Measurements from ENCODE around the gene CDYL.

CDYL gene

GRCh38 chr6:4940416-4940815 is 164.2 kb downstream of the CDYL start:
- DNase-seq, result no peak

- no peak for DNase-seq
Measured at GRCh38 chr6:4941782-4942672, 165.8 kb downstream of the CDYL start.

DNA sequence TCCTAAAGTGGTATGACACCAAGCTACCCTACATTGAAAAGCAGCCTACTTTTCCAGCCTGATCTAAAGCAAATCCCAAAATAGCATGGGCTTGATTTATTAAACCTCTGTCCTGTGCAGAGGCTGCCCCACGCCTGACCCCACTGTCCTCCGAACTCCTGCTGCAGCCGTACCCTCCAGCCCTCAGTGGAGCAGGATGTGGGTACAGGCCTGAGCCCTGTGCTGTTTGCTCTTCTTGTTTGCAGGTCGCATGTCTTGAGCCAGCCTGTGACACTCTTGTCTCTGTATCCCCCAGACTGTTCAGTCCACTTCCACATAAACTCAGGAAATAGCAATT is 166.4 kb downstream of the CDYL start:
- no peak for DNase-seq

DNA sequence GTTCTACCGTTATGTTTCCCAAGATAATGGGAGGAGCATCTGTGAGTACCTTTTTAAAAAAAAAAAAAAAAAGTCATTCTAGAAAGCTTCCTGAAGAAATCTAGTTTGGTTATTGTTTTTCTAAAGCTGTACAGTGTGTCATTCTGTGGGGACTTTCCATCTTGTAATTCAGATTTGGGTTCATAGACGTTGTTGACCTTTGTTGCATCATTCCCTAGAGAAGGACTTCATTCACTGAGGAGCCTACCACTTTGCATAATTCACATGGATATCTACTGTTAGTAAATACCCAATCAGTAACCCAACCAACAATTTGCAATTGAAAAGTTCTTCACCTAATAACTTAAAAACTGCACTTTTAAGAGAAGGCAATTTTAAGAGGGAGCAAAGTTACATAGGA is 167.5 kb downstream of the CDYL start:
- no peak for DNase-seq

GRCh38 chr6:4944325-4944724 is 168.1 kb downstream of the CDYL start:
- no peak for DNase-seq

DNA sequence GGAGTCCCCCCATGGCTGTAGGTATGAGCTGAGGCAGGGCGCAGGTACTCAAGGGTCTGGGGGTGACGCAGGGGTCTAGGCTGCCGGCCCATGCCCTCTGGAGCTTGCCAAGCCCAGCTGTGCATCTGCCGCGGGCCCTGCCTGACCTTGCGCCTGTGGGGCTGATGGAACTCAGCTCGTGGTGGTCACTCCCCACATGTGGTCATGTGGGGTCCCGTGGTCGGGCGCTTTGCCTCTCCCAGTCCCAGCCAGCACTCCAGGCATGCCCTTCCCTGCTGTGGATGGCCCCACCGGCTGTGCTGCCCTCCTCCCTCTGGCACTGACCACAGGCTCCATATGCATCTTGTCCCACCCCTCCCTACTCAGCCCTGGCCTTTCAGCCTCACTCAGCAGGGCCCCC is 170.3 kb downstream of the CDYL start:
- DNase-seq, result no peak

- no peak for DNase-seq
Measured at GRCh38 chr6:4947716-4948115, 171.5 kb downstream of the CDYL start.

DNA sequence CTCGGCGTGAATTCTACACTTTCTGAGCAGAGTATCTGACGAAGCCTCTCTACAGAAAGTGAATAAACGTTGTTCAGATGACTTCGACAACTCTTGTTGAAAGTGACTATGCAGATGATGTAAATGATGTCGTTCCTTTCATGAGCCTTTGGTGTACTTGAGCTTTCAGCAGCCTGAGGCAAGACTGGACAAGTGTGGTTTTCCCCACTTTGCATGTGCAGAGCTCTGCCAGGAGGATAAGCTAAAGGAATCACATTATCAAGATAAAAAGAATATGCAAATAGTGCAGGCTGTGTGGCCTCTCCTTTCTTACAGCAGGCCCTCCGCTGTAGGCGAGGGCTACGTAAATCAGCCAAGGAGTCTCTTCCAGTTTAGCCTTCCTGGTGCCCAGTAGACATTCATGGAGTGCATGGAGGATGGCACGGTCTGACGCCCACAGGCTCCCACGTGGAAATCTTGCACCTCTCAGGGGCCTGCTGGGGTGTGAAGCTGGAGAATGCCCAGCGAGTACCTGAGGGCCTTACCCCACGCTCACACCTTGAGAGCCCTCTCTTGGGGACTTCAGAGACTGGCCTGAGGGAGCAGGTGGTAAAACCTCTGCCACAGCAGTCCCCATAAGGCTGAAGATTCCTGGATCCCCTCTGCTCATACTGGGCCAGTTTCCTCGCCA is 172.7 kb downstream of the CDYL start:
- no peak for DNase-seq

DNA sequence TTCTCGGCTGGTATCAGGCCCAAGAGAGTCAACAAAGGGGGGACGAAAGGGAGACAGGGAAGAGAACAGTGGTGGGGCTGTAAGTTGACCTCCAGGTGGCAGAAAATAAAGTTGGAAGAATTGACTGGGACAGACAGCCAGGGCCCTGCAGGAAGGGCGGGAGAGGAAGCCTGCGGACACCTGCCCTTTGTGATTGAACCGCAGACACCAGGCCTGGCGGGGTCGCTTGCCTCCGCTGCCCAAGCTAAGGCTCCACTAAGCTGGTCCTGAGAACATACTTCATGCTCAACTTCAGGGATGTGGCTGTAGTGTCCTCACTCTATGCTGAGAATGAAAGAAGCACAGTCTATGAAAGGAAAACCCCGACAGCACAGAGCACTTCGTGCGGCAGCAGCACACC is 173.9 kb downstream of the CDYL start:
- DNase-seq, result no peak

DNA sequence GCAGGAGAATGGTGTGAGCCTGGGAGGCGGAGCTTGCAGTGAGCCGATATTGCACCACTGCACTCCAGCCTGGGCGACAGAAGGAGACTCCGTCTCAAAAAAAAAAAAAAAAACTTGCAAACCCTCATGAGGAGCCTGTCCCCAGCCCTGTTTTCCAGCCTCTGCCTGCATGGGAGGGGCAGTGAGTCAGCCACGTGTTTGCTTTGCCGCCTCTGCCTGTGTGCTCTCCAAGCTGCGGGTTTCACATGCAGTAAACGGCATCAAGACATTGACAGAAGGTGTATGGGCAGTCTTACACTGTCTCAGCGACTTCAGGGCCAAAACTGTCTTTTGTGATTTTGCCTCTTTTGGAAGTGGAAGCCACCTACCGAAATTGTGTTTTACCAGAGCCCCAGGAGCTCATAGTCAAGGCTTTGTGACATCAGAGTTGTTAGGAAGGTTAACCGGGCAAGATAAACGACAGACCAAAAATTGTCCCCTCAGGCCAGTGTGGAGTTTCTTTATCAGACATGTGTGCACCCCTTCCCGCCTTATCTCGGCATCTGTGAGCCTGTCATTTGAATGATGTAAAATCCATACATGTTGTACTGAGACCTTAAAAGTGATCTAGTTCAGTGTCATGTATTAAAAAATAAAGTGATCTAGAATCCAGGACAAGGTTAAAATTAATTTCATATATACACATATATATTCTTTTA is 174.8 kb downstream of the CDYL start:
- DNase-seq, result no peak

DNA sequence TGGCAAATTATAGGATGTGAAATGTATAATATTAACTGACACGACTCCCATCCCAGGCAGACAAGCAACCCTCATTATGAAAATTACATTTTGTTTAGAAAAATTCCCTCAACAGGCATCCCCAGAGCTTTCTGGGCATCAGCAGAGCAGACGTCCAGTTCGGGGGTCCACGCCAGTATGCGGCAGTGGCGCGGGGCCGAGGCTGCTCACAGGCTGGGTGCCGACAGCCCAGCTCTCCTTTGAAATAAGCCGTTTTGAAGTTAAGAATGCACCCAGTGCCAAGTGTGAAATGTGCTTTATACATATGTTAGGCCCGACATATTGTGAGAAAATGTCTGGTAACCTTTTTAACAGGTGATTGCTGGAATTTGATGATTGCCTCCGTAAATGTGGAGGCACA is 177.2 kb downstream of the CDYL start:
- DNase-seq, result no peak

DNA sequence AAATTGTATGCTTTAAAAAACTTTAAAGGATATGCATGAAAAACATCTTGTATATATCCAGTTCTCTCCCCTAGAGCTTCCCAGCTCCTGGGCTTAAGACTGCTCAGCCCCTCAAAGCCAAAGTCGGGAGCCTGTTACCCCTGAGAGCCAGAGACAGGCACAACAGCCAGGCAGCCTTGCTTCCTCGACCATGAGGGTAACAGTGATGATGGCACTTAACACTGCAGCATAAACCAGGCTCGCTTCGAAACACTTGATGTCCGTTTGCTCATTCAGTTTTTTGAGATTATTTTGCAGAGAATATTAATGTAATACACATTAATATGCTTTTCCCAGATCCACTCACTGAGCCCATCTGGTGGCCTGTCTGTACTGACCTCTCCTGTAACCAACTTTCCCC is 180.4 kb downstream of the CDYL start:
- DNase-seq, result no peak

GRCh38 chr6:4957521-4958231 is 181.5 kb downstream of the CDYL start:
- no peak for DNase-seq

DNA sequence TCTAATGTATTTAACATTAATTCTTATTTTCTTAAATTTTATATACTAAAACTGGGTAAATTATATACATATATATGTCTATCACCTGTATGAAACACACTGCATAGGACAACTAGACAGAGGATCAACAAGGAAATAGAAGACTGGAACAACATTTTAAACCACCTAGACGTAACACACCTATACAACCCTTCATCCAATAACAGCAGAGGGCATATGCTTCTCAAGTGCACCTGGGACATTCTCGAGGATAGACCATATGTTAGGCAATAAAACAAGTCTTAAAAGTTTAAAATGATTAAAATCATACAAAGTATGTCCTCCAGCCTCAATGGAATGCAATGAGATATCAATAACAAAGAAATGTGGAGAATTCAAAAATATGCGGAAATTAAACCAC is 182.4 kb downstream of the CDYL start:
- DNase-seq, result no peak

DNA sequence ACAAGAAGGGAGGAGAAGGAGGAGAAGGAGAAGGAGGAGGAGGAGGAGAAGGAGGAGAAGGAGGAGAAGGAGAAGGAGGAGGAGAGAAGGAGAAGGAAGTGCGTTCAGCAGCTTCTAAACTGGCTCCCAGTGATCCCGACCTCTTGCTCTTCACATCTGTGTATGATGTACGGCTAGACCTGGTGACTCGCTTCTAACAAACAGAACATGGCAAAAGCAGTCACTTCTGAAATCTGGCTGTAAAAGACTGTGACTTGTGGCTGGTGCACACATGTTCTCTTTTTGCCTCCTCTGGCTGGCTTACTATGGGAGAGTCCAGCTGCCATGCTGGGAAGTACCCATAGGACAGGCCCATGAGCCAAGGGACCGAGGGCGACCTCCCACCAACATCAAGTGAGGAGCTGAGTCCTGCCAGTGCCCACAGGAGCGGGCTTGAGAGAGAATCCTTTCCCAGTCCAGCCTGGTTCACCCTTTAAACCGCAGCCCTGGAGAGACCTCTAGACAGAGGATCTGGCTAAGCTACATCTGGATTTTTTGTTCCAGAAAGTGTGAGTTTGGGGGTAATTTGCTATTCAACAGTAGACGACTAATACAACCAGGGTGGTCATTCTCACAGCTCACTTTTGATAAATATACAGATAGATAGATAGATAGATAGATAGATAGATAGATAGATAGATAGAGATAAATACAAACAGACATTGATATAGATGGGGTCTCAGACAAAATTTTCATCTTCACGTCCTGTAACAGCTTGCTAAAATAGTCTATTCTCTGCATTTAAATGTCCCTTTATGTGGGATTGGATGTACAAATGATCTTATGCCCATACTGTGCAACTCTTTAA is 185.3 kb downstream of the CDYL start:
- no peak for DNase-seq

DNA sequence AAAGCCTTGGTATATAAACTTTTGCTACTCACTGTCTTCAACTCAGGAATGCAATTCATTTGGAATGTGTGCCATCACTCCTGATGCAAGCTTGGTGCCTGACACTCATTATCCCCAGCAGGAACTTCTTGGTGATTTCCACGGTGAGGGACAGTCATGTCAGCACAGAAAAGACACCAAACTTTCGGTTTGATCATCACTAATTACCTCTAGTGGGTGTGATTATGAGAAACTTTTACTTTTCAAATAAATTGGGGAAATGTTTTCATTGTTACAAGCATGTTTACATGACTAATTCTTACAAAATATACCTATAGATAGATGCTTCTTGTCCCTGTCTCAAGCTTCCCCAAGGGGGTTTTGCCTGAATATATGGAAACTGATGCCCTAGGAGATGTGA is 186.7 kb downstream of the CDYL start:
- no peak for DNase-seq

DNA sequence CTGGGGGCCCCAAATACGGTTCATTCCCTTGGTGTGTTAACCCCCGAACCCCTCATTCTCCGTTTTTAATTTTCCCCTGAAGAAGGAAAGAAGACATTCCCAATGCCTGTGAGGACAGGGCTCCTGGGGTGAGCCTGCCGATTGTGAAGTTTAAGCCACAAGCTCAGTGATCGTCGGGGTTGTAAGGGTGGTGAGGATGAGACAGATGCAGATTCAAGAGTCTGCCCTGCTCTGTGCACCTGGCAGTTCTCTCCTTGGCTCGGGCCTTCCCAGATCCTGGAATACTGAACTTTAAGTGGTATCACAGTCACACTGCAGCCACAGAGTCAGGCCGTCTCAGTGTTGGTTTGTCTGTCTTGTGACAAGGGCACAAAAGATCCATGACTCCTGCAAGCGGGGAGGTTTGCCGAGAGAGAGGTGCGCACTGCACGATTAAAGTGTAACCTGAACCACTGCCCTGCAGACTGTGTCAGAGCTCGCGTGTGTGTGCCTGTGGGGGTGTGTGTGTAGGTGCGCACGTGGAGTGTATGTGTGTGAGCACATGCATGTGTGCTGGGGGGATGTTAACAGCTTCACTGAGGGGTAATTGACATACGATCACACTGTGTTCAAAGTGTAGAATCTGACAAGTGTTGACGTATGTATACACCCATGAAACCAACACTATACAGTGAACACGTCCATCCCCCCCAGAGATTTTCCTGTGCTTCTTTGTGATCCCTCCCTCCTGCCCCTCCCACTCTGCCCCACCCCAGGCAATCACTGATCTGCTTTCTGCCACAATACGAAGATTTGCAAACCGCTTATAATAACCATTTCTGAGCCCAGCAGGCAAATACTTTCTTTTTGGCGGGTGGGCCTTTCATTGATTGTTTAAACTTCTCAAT is 188.7 kb downstream of the CDYL start:
- no peak for DNase-seq

DNA sequence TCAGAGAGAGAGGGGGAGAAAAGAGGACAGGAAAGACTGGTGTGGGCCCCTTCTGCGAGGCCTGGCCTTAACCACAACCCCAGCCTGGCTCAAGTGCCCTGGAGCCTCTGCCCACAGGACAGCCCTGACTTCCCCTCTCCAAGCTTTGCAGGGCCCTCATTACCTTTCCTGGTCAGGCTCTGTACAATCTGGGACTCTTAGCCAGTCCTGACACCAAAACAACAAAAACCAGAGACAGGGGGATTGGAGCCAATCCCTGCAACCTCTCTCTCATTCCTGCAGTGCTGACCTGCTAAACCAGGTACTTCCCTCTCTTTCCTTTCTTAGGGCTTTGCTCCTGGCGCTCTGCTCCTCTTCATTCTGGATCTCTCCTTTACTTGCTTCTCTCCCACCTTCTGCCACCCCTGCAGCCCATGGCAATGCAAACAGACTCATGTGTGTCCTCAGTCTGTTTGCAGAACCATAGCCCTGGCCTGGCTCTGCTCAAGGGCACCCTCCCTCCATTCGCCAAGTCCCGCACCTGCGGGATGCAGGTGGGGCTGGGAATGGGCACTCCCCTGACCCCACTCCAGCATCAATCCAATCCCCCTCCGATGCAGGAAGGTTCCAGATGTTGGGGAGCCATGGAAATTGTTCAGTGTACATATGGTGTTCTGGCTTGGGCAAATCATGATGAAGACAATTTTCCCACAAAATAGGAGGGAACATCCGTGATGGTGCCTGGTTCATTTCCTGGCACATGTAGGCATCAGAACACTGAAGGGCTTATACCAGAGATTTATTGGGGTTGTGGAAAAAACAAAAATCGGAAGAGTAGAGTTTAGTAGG is 189.6 kb downstream of the CDYL start:
- no peak for DNase-seq

GRCh38 chr6:4967301-4968030 is 191.3 kb downstream of the CDYL start:
- DNase-seq, result no peak

Data from NCI-H1105 treated with DMSO at 0.1 percent for 48 hours (cell line).